Measurements from ENCODE around the gene KCNH2.

The KCNH2 gene

DNA sequence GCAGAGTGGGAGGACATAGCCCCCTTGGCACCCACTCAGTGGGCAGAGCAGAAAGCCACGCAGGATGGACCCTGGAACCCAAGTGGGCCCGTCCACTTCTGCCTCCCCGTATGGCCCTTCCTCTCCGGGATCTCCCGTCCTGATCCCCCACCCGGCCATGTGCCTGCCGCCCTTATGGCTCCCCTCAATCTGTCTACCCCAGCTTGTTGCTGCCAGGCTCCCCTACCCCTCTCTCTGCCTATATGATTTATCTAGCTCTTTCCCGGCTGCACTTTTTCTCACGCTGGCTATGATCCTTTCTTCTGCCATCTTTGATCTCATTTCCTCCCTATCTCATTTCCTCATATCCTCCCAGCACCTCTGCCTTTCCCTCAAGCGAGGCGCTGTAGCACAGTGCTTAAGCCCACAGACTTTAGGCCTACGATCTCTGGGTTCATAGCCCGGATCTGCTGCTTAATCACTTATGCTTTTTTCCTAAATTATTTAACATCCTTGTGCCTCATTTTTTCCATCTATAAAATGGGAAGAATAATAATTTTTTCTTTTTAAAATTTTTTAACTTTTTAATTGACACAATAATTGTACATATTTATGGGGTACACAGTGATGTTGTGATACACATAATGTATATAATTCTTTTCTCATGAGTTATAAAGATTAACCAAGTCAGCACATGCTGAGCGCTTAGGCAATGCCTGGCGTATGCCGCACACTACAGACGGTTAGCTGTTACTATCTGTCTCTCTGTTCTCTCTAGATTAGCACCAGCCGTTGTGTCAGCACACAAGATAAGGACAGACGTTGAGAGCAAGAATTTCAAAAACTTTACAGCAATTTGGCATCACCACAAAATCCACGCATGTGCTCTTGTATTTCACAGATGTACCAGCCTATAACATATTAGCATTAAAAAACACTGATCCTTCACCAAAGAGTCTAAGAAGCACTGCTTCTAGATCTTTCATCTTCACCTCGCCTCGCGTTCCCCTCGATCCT is 18.1 kb downstream of the KCNH2 start:
- no peak for DNase-seq

DNA sequence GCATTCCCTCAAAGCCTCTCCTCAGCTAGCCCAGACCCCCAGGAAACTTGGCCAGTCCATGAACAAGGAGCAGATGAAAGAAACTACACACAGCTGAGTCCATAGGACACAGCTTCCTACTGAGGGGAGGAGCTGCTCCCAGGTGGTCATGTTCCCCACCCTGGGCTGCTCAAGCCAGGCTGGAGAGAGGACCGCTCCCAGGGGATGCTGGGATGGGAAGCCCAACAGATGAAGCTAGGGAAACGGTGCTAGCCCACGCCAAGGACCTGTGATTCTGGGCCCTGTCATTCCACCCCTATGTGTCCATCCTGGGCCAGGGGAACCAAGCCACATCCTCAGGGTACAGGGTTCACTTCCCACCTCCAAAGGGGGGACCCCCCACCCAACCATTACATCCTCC is 19.0 kb downstream of the KCNH2 start:
- DNase-seq, result no peak

DNA sequence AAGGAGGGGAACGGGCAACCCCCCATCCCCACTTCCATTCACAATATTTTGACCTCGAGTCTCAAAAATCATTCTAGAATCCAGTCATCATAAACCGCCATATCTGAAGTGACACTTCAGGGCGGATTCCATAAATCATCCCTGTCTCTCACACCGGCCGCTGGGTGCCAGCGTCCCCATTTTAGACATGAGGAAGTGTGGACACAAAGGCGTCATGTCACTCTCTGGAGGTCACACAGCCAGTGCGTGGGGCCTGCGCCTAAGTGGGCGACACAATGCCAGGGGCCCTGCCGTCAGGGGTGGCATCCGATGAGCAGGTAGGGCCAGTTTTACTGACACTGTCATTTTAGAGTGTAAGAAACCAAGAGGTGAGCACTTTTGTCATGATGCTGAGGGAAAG is 19.5 kb downstream of the KCNH2 start:
- no peak for DNase-seq

DNA sequence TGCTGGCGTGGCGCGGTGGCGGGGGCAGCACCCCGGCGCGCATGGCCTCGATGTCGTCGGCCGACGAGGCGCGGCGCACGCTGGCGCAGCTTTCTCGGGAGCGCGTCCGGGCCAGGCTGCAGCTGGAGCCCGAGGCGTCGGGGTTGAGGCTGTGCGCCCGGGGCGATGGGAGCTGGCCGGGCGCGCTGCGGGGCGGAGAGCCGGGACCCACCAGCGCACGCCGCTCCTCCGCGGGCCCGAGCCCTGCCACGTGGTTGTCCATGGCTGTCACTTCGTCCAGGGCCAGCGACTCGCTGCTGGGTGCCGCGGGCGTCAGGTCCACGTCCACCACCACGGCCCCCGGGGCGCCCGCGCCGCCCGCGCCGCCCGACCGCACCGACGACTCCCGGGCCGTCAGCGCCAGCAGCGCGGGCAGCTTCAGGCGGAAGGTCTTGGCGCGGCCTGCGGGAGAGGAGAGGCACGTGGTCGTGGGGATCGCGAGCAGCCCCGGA is 20.0 kb downstream of the KCNH2 start:
- no peak for DNase-seq

DNA sequence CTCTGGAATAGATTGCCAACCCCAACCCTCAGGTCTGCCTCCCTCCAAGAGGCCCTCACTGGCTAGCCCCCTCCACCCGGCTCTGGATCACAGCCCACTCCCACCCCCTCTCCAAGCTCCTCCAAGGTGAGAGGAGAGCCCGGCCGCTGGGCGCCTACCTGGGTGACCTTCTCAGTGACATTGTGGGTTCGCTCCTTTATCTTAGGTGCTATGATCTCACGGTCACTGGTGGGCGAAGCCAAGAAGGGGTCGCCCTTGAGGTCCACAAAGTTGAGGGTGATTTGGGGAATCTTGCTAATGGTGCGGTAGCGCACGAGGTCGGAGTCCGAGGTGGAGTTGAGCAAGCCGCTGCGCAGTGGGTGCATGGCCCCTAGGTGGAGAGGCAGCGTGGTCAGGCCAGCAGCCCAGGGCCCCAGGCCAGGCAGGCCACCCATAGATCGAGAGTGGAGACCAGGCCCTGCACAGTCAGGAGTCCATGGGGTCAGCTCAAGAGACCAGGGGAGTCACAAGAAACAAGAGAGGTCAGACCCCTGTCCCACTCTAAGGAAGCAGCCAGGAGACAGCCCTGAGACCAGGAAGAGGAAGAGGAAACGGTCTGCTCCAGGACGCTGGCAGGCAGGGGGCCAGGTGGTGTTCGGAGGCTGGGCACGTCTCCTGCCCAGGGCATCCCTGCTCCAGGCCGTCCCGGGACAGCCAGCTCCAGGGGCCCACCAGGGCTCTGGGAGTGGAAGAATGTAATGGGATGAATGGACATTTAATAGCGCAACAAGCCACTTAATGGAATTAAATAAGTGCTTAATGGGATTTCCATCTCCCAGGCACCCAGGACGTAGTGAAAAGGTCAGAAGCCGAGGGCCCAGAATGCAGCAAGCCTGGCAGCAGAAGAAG is 20.7 kb downstream of the KCNH2 start:
- DNase-seq, result no peak

DNA sequence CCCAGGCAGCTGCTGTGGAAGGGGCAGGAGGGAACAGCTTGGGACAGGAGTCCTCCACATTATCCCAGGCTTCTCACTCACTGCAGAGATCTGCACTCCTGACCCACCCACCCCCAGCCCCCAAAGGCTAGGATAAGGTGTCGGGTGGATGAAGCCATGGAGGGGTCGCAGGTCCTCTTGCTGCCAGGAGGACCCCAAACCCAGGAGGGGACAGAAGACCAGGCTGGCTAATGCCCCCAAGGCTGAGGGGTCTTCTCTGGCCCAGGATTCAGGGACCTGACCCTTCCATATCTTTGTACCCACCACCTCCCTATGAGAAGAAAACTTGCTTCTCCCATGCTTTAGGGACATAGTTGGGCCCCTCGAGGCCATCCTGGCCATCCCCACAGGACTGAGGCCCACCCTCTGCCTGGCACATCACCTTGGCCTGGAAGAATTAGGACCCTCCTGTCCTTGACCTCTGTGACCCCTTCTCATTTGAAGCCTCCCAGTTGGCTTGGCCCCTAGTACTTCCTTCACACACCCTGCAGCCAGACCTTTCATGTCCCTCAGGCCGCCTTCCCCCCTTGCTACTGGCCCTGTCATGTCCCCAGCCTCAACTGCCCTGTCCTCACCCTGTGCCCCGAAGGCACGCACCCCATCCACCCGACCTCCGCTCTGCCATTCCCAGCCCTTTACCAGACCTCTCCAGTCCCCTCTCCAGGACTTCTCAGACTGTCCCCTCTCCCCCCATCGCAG is 21.6 kb downstream of the KCNH2 start:
- no peak for DNase-seq

DNA sequence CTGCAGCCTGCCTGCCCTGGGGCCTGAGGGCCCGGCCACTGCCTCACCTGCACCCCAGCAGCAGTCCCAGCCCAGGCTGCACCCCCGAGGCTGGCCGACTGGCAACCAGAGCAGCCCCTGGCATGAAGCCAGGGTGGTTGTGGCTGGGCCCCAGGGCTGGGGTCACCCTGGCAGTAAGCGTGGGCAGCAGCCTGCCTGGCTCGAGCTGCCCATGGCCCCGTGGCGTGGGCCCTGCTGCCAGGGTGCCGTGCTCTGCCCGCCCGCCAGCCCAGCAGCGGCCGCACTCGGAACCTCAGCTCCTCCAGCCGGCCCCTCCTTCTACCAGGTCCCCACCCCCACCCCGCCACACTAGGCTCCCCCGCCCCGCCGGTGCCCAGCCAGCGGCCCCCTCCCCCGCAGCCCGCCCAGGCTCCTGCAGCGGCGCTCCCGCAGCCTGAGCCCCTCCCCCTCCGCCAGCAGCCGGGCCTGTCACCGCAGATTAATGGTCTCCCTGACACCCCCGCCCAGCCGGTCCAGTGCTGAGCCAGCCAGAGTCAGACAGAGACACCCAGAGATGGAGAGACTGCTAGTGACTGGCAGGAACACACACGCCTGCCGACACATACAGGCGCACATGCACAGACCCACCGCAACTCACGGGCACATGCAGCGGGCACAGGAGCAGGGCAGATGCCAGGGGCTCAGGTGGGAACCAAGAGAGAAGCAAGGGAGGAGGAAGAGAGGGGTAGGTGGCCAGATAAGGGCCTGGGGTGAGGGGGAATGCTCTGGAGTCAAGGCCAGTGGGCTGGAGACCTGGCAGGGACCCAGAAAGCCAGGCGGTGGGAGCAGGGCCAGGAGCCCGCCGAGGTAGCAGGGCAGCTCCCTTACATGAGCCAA is 22.4 kb downstream of the KCNH2 start:
- DNase-seq, result no peak

DNA sequence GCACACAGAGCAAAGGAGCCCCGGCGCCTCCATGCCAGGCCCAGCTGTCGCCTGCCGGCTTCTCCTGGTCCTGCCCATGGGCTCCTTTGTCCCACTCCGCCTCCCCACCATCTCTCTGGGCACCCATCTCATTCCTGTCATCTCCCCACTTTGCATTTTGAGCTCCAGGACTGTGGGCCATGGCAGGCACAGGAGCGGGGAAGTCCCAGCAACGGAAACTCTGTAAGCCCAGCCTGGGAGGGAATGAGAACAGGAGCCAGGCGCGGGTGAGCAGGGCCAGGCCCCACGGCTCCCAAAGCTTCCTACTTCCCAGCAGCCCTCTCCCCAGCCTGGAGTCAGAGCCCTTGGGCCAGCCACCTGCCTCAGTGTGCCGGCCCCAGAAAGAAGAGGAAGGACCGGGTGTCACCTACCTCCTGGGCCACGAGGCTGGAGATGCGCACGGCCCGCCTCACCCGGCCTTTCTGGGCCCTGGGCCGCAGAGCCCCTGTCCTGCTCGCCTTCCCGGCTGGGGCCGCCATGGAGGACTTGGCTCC is 23.1 kb downstream of the KCNH2 start:
- DNase-seq, result no peak

DNA sequence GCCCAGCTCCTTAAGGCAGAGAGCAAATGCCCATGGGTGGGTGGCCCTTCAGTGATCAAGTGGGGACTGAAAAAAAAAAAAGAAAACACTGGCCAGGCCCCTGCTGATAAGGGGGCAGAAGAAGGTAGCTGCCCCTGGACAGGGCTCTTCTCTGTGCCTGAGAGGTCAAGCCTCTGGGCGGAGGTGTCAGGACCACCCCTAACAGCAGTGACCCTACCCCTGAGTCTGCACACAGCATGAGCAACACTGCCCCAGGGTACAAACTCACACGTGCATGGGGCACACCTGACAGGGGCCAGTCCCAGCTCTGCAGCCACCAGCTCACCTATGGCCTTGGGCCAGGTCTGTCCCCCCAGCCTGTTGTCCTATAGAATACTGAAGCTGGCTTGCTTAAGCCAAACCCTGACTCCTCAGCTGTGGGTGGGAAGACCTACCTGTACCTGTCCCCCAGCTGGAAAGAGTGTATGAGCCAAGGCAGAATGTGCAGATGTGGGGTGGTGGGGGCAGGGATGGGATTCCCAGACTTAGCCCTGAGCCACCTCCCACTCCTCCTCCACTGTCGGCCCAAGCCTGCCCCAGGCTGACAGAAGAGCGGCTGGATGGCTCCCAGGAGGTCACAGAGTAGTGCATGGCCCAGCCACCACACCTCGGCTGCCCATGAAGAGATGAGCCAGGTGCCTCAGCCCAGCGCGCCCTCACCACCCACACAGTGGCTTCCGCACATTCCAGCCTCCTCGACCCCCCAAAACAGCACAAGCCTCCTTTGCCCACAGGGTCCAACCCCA is 23.7 kb downstream of the KCNH2 start:
- no peak for DNase-seq

DNA sequence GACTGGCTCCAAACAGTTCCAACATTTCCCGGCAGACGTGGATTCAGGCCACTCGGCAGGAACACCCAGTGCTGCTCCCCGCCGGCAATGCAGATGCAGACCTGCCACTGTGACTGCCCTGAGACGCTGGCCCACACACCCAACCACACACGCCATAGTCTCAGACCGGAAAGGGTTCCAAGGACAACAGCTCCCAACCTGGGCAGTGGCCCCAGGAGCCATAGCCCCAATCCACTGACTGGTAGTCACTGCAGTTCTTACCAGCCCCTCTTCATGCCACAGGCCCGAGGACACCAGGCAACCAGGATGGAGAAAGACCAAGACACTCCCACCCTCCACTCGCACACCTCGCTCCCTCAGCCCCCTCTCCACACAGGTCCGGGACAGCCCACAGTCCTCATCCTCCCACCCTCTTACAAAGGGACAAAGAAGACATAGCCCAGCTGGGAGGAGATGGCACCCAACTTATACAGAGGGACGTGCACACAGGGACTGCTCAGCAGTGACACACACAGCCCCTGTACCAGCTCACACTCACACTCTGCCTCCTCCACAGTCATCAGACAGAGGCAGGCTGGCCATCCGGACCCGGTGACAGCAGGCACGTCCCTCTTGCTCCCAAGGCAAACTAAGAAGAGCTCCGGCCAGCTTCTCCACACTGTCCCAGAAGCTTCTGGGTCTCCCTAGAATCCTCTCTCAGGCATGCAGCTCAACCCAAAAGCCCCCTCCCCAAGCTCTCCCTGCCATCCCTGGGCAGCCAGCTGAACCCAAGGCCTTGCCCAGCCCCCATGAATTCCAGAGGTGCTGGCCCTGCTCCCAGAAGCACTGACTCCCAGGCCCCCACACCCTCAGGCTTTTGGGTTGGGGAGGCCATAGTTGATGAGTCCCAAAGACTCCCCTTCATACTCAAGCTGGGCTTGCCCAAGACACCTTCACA is 24.8 kb downstream of the KCNH2 start:
- DNase-seq, result no peak

DNA sequence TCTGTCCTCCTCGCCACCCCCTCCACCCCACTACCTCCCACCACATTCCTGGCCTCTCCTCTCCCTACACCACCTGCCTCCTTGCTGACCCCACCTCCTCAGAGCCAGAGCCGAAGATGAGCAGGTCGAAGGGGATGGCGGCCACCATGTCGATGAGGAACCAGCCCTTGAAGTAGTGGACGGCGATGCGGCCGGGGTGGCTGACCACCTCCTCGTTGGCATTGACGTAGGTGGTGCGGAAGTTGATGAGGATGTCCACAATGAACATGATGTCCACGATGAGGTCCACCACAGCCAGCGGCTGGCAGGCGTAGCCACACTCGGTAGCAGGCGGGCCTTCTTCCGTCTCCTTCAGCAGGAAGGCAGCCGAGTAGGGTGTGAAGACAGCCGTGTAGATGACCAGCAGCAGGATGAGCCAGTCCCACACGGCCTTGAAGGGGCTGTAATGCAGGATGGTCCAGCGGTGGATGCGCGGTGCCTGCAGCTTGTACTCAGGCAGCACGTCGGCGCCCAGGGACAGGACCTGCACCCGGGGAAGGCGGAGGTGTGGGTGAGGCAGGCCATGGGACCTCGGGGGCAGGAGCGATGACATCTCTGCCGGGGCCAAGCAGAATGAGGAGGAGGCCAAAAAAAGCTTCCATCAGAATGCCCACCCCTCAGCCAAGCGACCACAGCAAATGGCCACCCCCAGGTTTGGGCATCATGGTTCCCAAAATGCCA is 25.6 kb downstream of the KCNH2 start:
- no peak for DNase-seq

DNA sequence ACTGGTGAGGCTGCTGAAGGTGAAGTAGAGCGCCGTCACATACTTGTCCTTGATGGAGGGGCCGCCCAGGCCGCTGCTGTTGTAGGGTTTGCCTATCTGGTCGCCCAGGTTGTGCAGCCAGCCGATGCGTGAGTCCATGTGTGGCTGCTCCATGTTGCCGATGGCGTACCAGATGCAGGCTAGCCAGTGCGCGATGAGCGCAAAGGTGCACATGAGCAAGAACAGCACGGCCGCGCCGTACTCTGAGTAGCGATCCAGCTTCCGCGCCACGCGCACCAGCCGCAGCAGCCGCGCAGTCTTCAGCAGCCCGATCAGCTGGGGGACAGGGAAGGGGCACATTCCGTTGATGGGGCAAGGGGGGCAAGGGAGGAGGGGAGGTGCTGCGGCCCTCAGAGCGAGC is 26.6 kb downstream of the KCNH2 start:
- no peak for DNase-seq

DNA sequence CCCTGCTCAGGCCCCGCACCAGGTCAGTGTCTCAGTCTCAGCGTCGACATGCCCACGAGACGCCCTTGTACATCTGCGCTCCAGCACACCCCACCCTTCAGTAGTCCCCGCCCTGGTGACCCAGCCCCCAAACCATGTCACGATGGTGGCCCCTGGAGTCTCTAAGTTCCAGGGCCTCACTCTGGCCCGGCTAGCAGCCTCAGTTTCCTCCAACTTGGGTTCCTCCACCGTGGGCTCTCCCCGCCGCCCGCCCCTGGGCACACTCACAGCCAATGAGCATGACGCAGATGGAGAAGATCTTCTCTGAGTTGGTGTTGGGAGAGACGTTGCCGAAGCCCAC is 27.0 kb downstream of the KCNH2 start:
- DNase-seq, result no peak

DNA sequence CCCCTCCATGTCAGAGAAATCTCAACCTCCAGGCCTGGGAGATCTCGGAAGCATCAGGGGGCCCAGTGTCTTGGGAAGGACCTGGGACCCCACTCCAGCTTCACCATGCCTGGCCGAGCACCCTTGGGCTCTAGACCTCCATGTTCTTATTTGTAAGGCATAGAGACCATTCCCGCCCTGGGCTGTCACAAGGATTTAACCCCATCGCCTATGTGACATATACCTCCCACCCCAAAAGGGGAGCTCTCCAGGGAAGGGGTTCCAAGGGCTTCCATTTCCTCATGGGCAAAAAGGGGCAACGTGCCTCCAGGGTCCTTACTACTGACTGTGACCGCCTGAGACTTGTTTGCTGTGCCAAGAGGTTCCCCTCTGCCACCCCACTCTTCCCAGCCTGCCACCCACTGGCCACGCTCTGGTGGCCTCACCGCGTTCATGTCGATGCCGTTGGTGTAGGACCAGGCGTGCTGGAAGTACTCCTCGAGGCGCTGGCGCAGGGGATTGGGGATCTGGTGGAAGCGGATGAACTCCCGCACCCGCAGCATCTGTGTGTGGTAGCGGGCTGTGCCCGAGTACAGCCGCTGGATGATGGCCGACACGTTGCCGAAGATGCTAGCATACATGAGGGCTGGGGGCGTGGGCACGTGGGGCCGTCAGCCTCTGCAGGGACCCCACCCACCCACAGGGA is 27.5 kb downstream of the KCNH2 start:
- DNase-seq, result peak; percentile 8

DNA sequence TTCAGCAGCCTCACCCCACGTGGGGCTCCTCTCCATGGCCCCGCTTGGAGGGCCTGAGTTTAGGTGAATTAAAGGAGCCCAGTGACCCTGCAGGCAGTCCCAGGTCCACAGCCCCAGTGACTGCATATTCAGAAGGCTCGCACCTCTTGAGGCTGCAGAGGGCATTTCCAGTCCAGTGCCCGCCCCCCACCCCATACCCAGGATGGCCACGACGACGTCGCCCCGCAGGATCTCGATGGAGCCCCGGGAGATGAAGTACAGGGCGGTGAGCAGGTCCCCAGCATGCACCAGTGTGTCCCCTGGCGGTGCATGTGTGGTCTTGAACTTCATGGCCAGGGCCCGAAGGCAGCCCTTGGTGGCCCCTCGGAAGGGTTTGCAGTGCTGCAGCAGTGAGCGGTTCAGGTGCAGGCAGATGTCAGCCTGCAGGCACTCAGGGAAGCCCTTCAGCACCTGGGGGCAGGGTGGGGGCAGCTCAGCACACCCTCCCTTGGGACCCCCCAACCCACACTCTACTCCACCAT is 28.1 kb downstream of the KCNH2 start:
- no peak for DNase-seq

DNA sequence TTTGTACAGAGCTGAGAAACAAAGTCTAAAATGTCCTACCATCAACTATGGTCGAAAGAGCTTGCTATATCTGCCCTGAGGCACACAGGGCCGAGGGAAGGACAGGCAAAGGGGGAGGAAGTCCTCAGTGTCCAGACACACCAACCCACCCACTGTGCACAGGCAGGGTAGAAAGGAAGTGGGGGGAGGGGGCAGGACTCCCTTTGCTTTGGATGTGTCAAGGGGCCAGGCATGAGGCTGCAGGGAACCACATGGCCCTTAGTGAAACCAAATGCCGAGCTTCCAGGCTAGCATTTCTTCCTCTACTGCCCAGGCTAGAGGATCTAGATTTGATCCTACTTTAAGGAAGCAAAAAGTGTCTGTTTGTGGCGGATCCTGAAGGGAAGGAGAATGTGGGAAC is 28.6 kb downstream of the KCNH2 start:
- no peak for DNase-seq

DNA sequence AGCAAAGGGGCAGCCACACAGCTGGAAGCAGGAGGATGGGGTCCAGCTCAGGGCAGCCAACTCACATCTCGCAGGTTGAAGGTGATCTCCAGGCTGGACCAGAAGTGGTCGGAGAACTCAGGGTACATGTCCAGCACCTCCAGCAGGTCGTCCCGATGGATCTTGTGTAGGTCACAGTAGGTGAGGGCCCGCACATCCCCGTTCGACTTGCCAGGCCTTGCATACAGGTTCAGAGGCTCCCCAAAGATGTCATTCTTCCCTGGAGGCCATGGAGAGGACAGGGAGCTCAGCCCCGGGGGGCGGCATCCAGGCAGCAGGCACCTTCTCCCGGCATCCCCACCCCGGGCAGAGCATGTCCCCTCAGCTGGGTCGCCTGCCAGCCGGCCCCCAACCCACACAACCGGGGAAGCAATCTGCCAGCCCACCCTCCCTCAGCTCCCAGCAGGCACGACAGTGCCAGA is 29.3 kb downstream of the KCNH2 start:
- peak; percentile 5 for DNase-seq
